HepG2 (cell line): Measurements from ENCODE around the gene REPS2. TPM values are rescaled to one million over a fixed set of nuclear protein-coding genes. Genes with fewer than 3 reads are reported as not detected.

Experiments
- ATAC-seq: fragments of 200-7000 bp; cut with Tn5 transposase; 3 replicates; pipeline ENCODE4 v1.9.1; 2020; ENCODE audit warnings: mild to moderate bottlenecking, moderate library complexity
- BruUV-seq: library from RNA; stranded (reverse); fragments of 400-500 nt; replicated peaks from 2 replicates; lab custom pipeline; 2021; lab: Mats Ljungman, UMichigan
- CTCF ChIA-PET: fragments of 300-600 bp; formaldehyde crosslinking; extraction: SDS; loops from one replicate; lab custom pipeline; 2021; ENCODE audit warnings: low total read pairs, inconsistent platforms, low intra/inter-chr PET ratio; lab: Yijun Ruan, JAX
- POLR2A ChIA-PET: fragments of 350-600 bp; sonication (Branson Sonifier 250); formaldehyde crosslinking; loops from one replicate; lab custom pipeline; 2020; ENCODE audit warnings: antibody characterized with exemption, inconsistent platforms; lab: Yijun Ruan, JAX
- DNase-seq: peaks from one replicate; pipeline ENCODE4 v3.0.0-alpha.2; 2015; ENCODE audit warnings: low spot score
- FAIRE-seq: peaks from 3 replicates; lab custom pipeline; 2011; peaks lifted over from hg19 to GRCh38; lab: Jason Lieb, UNC
- H2AFZ ChIP-seq: one replicate; pipeline ENCODE4 v1.6.1; 2011; ENCODE audit warnings: low read length, inconsistent platforms
- H3K27ac ChIP-seq: fragments of 300-600 bp; 3 replicates; pipeline ENCODE4 v1.8.0; 2011; ENCODE audit warnings: mixed run types, mild to moderate bottlenecking, mixed read lengths, low read length, inconsistent platforms; ENCODE audit not compliant: insufficient read depth; ENCODE audit errors: extremely low read length
- H3K27me3 ChIP-seq, 2 experiments: fragments of 200-600 bp in 1 of 2; 2 replicates in 1 of 2; 3 replicates in 1 of 2; pipeline versions ENCODE4 v1.6.0 to v1.8.0; 2011; ENCODE audit warnings: low read length in 2 of 2, mild to moderate bottlenecking in 2 of 2, moderate library complexity in 2 of 2, inconsistent platforms in 1 of 2; ENCODE audit not compliant: insufficient read depth in 2 of 2, control insufficient read depth in 1 of 2
- H3K36me3 ChIP-seq, 2 experiments: fragments of 200-600 bp in 1 of 2; replicated peaks in 1 of 2; 2 replicates in 1 of 2; 3 replicates in 1 of 2; pipeline versions ENCODE4 v1.5.1 to v1.8.0; 2011; ENCODE audit warnings: low read length in 2 of 2, inconsistent platforms in 1 of 2; ENCODE audit not compliant: insufficient read depth in 2 of 2, control insufficient read depth in 1 of 2
- H3K4me1 ChIP-seq: 2 replicates; pipeline ENCODE4 v1.5.1; 2012; ENCODE audit warnings: low read length, inconsistent platforms; ENCODE audit not compliant: insufficient read depth
- H3K4me2 ChIP-seq: 2 replicates; pipeline ENCODE4 v1.6.0; 2011; ENCODE audit warnings: low read depth, low read length, inconsistent platforms
- H3K4me3 ChIP-seq, 3 experiments: fragments of 200-600 bp in 1 of 3; sonication (generic), shearing (Covaris generic) in 1 of 3; replicated peaks in 1 of 3; 2 replicates each; pipeline ENCODE4 v1.5.1; 2011 to 2016; ENCODE audit warnings: low read length in 3 of 3, inconsistent platforms in 2 of 3, low read depth in 2 of 3, mild to moderate bottlenecking in 2 of 3, control low read depth in 1 of 3, mixed read lengths in 1 of 3; ENCODE audit not compliant: insufficient read depth in 1 of 3
- H3K79me2 ChIP-seq: one replicate; pipeline ENCODE4 v1.6.1; 2011; ENCODE audit warnings: low read length, inconsistent platforms; ENCODE audit not compliant: insufficient read depth
- H3K9ac ChIP-seq: 2 replicates; pipeline ENCODE4 v1.6.0; 2011; ENCODE audit warnings: mild to moderate bottlenecking, low read depth, low read length, inconsistent platforms; ENCODE audit not compliant: insufficient read depth
- H3K9me3 ChIP-seq: 2 replicates; pipeline ENCODE4 v1.5.1; 2012; ENCODE audit warnings: mild to moderate bottlenecking, low read length
- H4K20me1 ChIP-seq: 2 replicates; pipeline ENCODE4 v1.6.0; 2011; ENCODE audit warnings: inconsistent platforms, mild to moderate bottlenecking, low read length, moderate library complexity; ENCODE audit not compliant: insufficient read depth
- ADNP ChIP-seq: sonication (generic); formaldehyde crosslinking; IDR thresholded peaks from 2 replicates; pipeline ENCODE4 v1.4.0; 2020; ENCODE audit warnings: missing genetic modification reagents
- FOSL2 ChIP-seq: sonication (generic); formaldehyde crosslinking; IDR thresholded peaks from 2 replicates; pipeline ENCODE4 v1.4.0; 2020; ENCODE audit warnings: missing genetic modification reagents
- NFAT5 ChIP-seq: sonication (generic); formaldehyde crosslinking; IDR thresholded peaks from 2 replicates; pipeline ENCODE4 v1.4.0; 2020; ENCODE audit warnings: missing genetic modification reagents
- PREB ChIP-seq: sonication (generic); formaldehyde crosslinking; IDR thresholded peaks from 2 replicates; pipeline ENCODE4 v1.4.0; 2020; ENCODE audit warnings: missing genetic modification reagents
- SOX5 ChIP-seq: IDR thresholded peaks from 2 replicates; pipeline ENCODE4 v1.6.1; 2016; ENCODE audit warnings: borderline replicate concordance
- ZNF33A ChIP-seq: sonication (generic); formaldehyde crosslinking; IDR thresholded peaks from 2 replicates; pipeline ENCODE4 v1.5.1; 2020; ENCODE audit warnings: missing genetic modification reagents, mild to moderate bottlenecking, moderate library complexity, borderline replicate concordance
- ZNF674 ChIP-seq: sonication (generic); formaldehyde crosslinking; IDR thresholded peaks from 2 replicates; pipeline ENCODE4 v1.5.0; 2020; ENCODE audit warnings: low read depth, mild to moderate bottlenecking, missing genetic modification reagents
- in situ Hi-C: cut with HindIII; loops from 2 replicates; pipeline ENCODE4 v1.10.0; 2017; ENCODE audit warnings: low pct_unique_long_range_greater_than_20kb; ENCODE audit not compliant: extremely low pct_ligation_motif_present
- intact Hi-C: fragments of 100-400 bp; cut with micrococcal nuclease; formaldehyde crosslinking; loops from one replicate; pipeline ENCODE4 v1.10.0; 2022; ENCODE audit not compliant: unreplicated experiment
- polyA plus RNA-seq, 8 experiments: library from polyadenylated mRNA; depleted of rRNA in 3 of 8; stranded (reverse) in 7 of 8; unstranded in 1 of 8; fragments of >200 nt; fragmentation: Illumina TruSeq in 4 of 8; extraction: Trizol in 4 of 8; gene quantifications; 2 replicates each; pipeline versions ENCODE4 v1.2.1 to v1.2.3, GENCODE V29; 2011 to 2016; ENCODE audit warnings: low read depth in 4 of 8, missing spikeins in 1 of 8, mixed read lengths in 1 of 8; ENCODE audit not compliant: insufficient read depth in 1 of 8
- total RNA-seq, 5 experiments: library from RNA; depleted of rRNA; stranded (reverse); fragments of >200 nt; fragmentation: Illumina TruSeq; extraction: Trizol; gene quantifications; 2 replicates each; pipeline ENCODE4 v1.2.3, GENCODE V29; 2016; ENCODE audit warnings: low read depth in 1 of 5
- TF ChIP-seq, protein P1 (sequence below): sonication (generic); formaldehyde crosslinking; IDR thresholded peaks from 2 replicates; pipeline ENCODE4 v1.4.0; 2020; ENCODE audit warnings: mild to moderate bottlenecking, missing genetic modification reagents

REPS2 gene
- total and polyA plus RNA-seq, 2 of the 13 experiments (the other 11 are each of a cell fraction or from before 2014, with no cell fraction given) = 0.05 to 0.58 TPM

DNA sequence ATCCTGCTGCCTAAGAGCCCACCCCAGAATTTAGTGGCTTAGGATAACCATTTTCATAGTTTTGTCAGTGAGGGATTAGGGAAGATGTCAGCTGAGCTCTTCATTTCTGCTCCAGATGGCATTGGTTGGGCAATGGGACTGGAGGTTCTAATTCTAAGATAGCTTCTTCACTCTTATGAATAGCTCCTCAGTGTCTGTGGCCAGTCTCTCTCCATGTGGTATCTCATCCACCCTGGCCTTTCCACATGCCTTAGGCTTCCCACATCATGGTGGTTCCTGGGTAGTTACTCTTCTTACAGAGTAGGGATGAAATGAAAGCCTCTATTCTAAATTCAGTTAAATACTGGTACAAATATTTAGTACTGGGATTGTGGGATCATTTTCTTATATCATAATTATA, 31.3 kb downstream of the REPS2 start:
- in situ Hi-C loops = no loop called here
- H3K36me3 ChIP-seq = no peaks in the 10 kb centered on the region
- FAIRE-seq (no peak), ATAC-seq (no peak), DNase-seq (no peak)
- no peaks in the 10 kb centered on the region for H3K9me3 ChIP-seq
- intact Hi-C loops = no loop called here
- CTCF ChIA-PET = no interaction called here
- H2AFZ ChIP-seq = no peak overlapping the region
- POLR2A ChIA-PET = no interaction called here
- TF ChIP-seq PREB (CRISPR knock-in tag) (no peak), NFAT5 (CRISPR knock-in tag) (no peak), ZNF33A (CRISPR knock-in tag) (no peak), SOX5 (CRISPR knock-in tag) (no peak), ADNP (no peak), FOSL2 (CRISPR knock-in tag) (no peak), ZNF674 (CRISPR knock-in tag) (no peak)
- TF ChIP-seq, protein P1, sequence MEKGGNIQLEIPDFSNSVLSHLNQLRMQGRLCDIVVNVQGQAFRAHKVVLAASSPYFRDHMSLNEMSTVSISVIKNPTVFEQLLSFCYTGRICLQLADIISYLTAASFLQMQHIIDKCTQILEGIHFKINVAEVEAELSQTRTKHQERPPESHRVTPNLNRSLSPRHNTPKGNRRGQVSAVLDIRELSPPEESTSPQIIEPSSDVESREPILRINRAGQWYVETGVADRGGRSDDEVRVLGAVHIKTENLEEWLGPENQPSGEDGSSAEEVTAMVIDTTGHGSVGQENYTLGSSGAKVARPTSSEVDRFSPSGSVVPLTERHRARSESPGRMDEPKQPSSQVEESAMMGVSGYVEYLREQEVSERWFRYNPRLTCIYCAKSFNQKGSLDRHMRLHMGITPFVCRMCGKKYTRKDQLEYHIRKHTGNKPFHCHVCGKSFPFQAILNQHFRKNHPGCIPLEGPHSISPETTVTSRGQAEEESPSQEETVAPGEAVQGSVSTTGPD (CRISPR knock-in tag) = no peak
- no peak overlapping the region for H3K9ac ChIP-seq
- BruUV-seq = no TSS peak
- H3K4me2 ChIP-seq = no peak overlapping the region
- H3K27me3 ChIP-seq = no peaks in the 10 kb centered on the region
- no peak overlapping the region for H3K4me3 ChIP-seq
- H4K20me1 ChIP-seq = no peaks in the 10 kb centered on the region
- H3K27ac ChIP-seq = no peak overlapping the region
- H3K4me1 ChIP-seq = no peaks in the 10 kb centered on the region
- no peaks in the 10 kb centered on the region for H3K79me2 ChIP-seq
